ENCODE data around the gene ST6GALNAC4. TPM values are rescaled to one million over a fixed set of nuclear protein-coding genes. Genes with fewer than 3 reads are reported as not detected.

The ST6GALNAC4 gene
- total and polyA plus RNA-seq, 3 donors from 2014 or later, result 10.3 to 24.7 (median 18.8) TPM

DNA sequence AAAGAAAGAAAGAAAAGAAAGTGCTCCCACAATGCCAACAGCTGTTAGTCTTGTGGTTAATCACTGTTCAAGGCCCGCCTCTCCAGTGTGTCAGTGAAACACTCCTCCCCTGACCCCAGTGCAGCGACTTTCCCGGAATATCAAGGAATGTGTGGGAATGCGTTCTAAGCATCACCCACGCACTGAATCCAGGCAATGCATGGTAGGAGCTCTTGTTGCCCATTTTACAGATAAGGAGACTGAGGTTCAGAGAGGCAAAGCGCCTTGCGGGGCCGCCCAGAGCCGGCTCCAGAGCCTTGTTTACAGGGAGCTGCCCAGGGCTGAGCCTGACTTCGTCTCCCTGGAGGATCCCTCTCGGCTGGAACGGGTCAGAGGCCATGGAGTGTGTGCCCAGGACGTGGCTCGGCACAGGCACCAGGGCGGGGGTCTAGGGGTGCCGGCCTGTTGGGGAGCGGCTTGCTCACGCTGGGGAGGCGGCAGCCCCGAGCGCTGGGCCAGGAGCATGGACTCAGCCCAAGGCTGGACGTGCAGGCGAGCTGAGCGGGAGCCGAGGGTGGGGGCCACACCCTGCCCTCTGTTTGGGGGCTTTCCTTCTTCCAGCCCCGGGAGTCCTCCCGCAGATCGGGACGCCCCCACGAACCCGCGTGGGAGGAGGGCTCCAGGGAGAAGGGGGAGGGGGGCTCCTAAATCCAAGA, 18.3 kb downstream of the ST6GALNAC4 start:
- Histone ChIP-seq H3K27me3 (no peaks in the 10 kb centered on the region), H3K36me3 (ENCODE audit: low read depth, missing control alignments) (no peaks in the 10 kb centered on the region), H3K27ac (peak overlapping the region; percentile 92 to 94), H3K4me1 (peaks cover 34% of the 10 kb centered on the region), H3K9me3 (no peaks in the 10 kb centered on the region), H3K4me3 (peak overlapping the region; percentile 85 to 94)
- TF ChIP-seq CTCF (IDR thresholded peaks at IDR 0.05) (no peak), POLR2A (IDR thresholded peaks at IDR 0.05) (no peak)
- DNase-seq, result peak; percentile 80
- intact Hi-C loops (cut with DNase I; ENCODE audit: low total_unique reads), result no loop called here
- WGBS, 2 donors, result 0 to 13% methylated on average over 6 to 25 of the region's 32 CpGs

DNA sequence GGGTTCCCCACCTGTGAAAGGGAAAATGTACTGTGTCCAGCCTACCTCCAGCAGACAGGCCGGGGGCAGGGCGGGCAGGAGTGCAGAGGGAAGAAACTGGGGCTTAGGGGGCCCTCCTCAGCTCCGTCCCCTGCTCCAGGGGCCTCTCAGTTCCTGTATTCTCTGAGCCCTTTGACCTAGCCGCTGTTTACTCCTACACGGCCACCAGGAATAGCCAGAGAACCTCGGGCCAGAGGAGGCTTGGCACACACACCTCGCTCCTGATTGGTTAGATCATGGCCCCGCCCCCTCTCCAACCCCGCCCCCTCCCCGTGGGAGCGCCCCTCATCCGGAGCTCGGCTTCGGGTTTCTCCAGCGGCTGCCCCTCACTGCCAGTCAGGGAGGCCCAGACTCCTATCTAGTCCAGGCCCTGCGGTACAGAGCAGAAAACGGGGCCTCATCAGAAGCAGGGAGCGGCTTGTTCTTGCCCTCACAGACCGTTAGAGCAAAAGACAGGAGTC, 19.6 kb downstream of the ST6GALNAC4 start:
- Histone ChIP-seq H3K36me3 (ENCODE audit: low read depth, missing control alignments) (no peaks in the 10 kb centered on the region), H3K4me3 (peak overlapping the region; percentile 17 to 94), H3K27me3 (no peaks in the 10 kb centered on the region), H3K9me3 (no peaks in the 10 kb centered on the region), H3K4me1 (peaks cover 28% of the 10 kb centered on the region), H3K27ac (peak overlapping the region; percentile 92 to 94)
- WGBS, 2 donors, result 5 to 17% methylated on average over 3 to 17 of the region's 19 CpGs
- intact Hi-C loops (cut with DNase I; ENCODE audit: low total_unique reads), result no loop called here
- no peak for TF ChIP-seq POLR2A (IDR thresholded peaks at IDR 0.05)
- TF ChIP-seq CTCF (IDR thresholded peaks at IDR 0.05), result no peak
- DNase-seq, result peak; percentile 95

GRCh38 chr9:127896395-127897192, 20.2 kb downstream of the ST6GALNAC4 start:
- intact Hi-C loops (cut with DNase I; ENCODE audit: low total_unique reads), result no loop called here
- peak overlapping the region; percentile 17 to 94 for H3K4me3 ChIP-seq
- 26 to 39% methylated on average over 8 to 16 of the region's 16 CpGs for WGBS, 2 donors
- no peaks in the 10 kb centered on the region for H3K27me3 ChIP-seq
- peak overlapping the region; percentile 92 to 94 for H3K27ac ChIP-seq
- H3K36me3 ChIP-seq (ENCODE audit: low read depth, missing control alignments), result no peaks in the 10 kb centered on the region
- H3K4me1 ChIP-seq, result peaks cover 28% of the 10 kb centered on the region
- TF ChIP-seq CTCF (IDR thresholded peaks at IDR 0.05), result no peak
- TF ChIP-seq POLR2A (IDR thresholded peaks at IDR 0.05), result no peak
- peak; percentile 49 for DNase-seq
- H3K9me3 ChIP-seq, result no peaks in the 10 kb centered on the region

DNA sequence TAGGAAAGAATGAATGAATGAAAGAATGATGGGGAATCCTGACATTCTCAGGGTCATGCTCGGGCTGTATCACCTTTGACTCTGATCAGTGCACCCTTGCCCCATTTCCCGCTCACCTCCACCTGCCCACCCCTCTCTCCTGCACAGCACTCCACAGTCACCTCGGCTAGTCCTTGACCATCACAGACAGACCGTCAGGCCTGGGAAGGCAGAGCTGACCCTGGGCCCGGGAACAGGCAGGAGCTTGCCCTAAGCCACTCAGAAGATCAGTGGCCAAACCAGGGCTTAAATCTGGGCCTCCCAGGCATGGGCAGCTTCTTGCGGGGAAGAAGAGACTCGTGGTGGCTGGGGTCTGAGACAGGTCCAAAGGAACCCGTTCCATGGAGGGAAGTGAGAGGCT, 21.0 kb downstream of the ST6GALNAC4 start:
- peak overlapping the region; percentile 92 to 94 for H3K27ac ChIP-seq
- 86 to 92% methylated on average over 8 of the region's 8 CpGs for WGBS, 2 donors
- no peaks in the 10 kb centered on the region for H3K9me3 ChIP-seq
- intact Hi-C loops (cut with DNase I; ENCODE audit: low total_unique reads), result no loop called here
- DNase-seq, result no peak
- no peaks in the 10 kb centered on the region for H3K27me3 ChIP-seq
- H3K4me3 ChIP-seq, result no peak overlapping the region
- peaks cover 24% of the 10 kb centered on the region for H3K4me1 ChIP-seq
- no peaks in the 10 kb centered on the region for H3K36me3 ChIP-seq (ENCODE audit: low read depth, missing control alignments)
- TF ChIP-seq CTCF (IDR thresholded peaks at IDR 0.05), result no peak
- TF ChIP-seq POLR2A (IDR thresholded peaks at IDR 0.05), result no peak
